ENCODE data around the gene VWF. TPM values are rescaled to one million over a fixed set of nuclear protein-coding genes. Genes with fewer than 3 reads are reported as not detected.

Gene VWF
- polyA plus RNA-seq, 1 donor (not counting 4 experiments of a cell fraction or from before 2014, with no cell fraction given) = 0.01 TPM

GRCh38 chr12:6077692-6078083, 46.8 kb downstream of the VWF start:
- Histone ChIP-seq H3K9ac (ENCODE audit: control insufficient read depth, extremely low read depth, insufficient read depth, low read length) (no peak overlapping the region), H3K36me3 (ENCODE audit: control insufficient read depth in 2 of 2, extremely low read depth in 1 of 2, insufficient read depth in 2 of 2, low read length in 2 of 2) (no peaks in the 10 kb centered on the region), H4K20me1 (ENCODE audit: control insufficient read depth, extremely low read depth, insufficient read depth, low read length) (no peaks in the 10 kb centered on the region), H3K9me3 (ENCODE audit: control insufficient read depth, low read depth, low read length) (no peaks in the 10 kb centered on the region), H3K4me1 (ENCODE audit: control insufficient read depth, extremely low read depth, insufficient read depth, low read length) (peaks cover 6% of the 10 kb centered on the region), H3K9me1 (ENCODE audit: control insufficient read depth, extremely low read depth, insufficient read depth, low read length) (no peaks in the 10 kb centered on the region), H3K27ac (ENCODE audit: control insufficient read depth, insufficient read depth, low read length) (no peak overlapping the region), H2AFZ (ENCODE audit: control insufficient read depth, low read length) (no peak overlapping the region), H3K27me3 (ENCODE audit: control insufficient read depth, extremely low read depth, insufficient read depth, low read length) (peaks cover 4% of the 10 kb centered on the region), H3K79me2 (ENCODE audit: control insufficient read depth, insufficient read depth, low read length) (no peaks in the 10 kb centered on the region), H3K4me3 (ENCODE audit: control insufficient read depth in 2 of 3, extremely low read depth in 1 of 3, insufficient read depth in 2 of 3, low read depth in 1 of 3, low read length in 3 of 3) (no peak overlapping the region), H3K4me2 (ENCODE audit: control insufficient read depth, extremely low read depth, insufficient read depth, low read depth, low read length) (no peak overlapping the region)
- TF ChIP-seq CTCF (optimal IDR thresholded peaks at IDR 0.05 in 1 of 3, IDR thresholded peaks at IDR 0.05 in 1 of 3, conservative IDR thresholded peaks at IDR 0.05 in 1 of 3; ENCODE audit: extremely low read depth in 1 of 3, insufficient read depth in 2 of 3, low read length in 3 of 3) (no peak), EZH2 (IDR thresholded peaks at IDR 0.05; ENCODE audit: low read length) (no peak)
- DNase-seq (ENCODE audit: low read depth, low spot score) (no peak), FAIRE-seq (no peak)
- dilution Hi-C loops (cut with MboI; ENCODE audit: extremely low pct_ligation_motif_present, low sequenced_read_pairs) = no loop called here

- Histone ChIP-seq H2AFZ (ENCODE audit: control insufficient read depth, low read length) (no peak overlapping the region), H3K27ac (ENCODE audit: control insufficient read depth, insufficient read depth, low read length) (no peak overlapping the region), H3K4me2 (ENCODE audit: control insufficient read depth, extremely low read depth, insufficient read depth, low read depth, low read length) (no peak overlapping the region), H3K9me1 (ENCODE audit: control insufficient read depth, extremely low read depth, insufficient read depth, low read length) (no peaks in the 10 kb centered on the region), H3K9ac (ENCODE audit: control insufficient read depth, extremely low read depth, insufficient read depth, low read length) (no peak overlapping the region), H3K4me1 (ENCODE audit: control insufficient read depth, extremely low read depth, insufficient read depth, low read length) (peaks cover 6% of the 10 kb centered on the region), H3K79me2 (ENCODE audit: control insufficient read depth, insufficient read depth, low read length) (no peaks in the 10 kb centered on the region), H4K20me1 (ENCODE audit: control insufficient read depth, extremely low read depth, insufficient read depth, low read length) (no peaks in the 10 kb centered on the region), H3K4me3 (ENCODE audit: control insufficient read depth in 2 of 3, extremely low read depth in 1 of 3, insufficient read depth in 2 of 3, low read depth in 1 of 3, low read length in 3 of 3) (no peak overlapping the region), H3K9me3 (ENCODE audit: control insufficient read depth, low read depth, low read length) (no peaks in the 10 kb centered on the region), H3K27me3 (ENCODE audit: control insufficient read depth, extremely low read depth, insufficient read depth, low read length) (peaks cover 4% of the 10 kb centered on the region), H3K36me3 (ENCODE audit: control insufficient read depth in 2 of 2, extremely low read depth in 1 of 2, insufficient read depth in 2 of 2, low read length in 2 of 2) (no peaks in the 10 kb centered on the region)
- dilution Hi-C loops (cut with MboI; ENCODE audit: extremely low pct_ligation_motif_present, low sequenced_read_pairs) = no loop called here
- DNase-seq (ENCODE audit: low read depth, low spot score) (no peak), FAIRE-seq (no peak)
- TF ChIP-seq CTCF (optimal IDR thresholded peaks at IDR 0.05 in 1 of 3, IDR thresholded peaks at IDR 0.05 in 1 of 3, conservative IDR thresholded peaks at IDR 0.05 in 1 of 3; ENCODE audit: extremely low read depth in 1 of 3, insufficient read depth in 2 of 3, low read length in 3 of 3) (no peak), EZH2 (IDR thresholded peaks at IDR 0.05; ENCODE audit: low read length) (no peak)
Observed at GRCh38 chr12:6076776-6077691, 47.4 kb downstream of the VWF start.
